GM12878 (cell line): ENCODE measurements around the gene STPG3. TPM values are rescaled to one million over a fixed set of nuclear protein-coding genes. Genes with fewer than 3 reads are reported as not detected.

Experiments used
- ASH2L ChIP-seq: fragments of 300-600, 200-600 bp; sonication (generic); IDR thresholded peaks from 2 replicates; pipeline ENCODE4 v1.6.1; 2017; ENCODE audit warnings: low read depth, mild to moderate bottlenecking, borderline replicate concordance
- ATF3 ChIP-seq: IDR thresholded peaks from 2 replicates; pipeline ENCODE4 v1.6.1; 2011; ENCODE audit warnings: low read depth, mild to moderate bottlenecking, low read length, moderate library complexity, borderline replicate concordance; ENCODE audit errors: extremely low read depth
- CEBPB ChIP-seq, 2 experiments: fragments of 150-350 bp in 1 of 2; IDR thresholded peaks; 2 replicates each; pipeline ENCODE4 v1.6.1; 2012 to 2014; ENCODE audit warnings: low read depth in 2 of 2, low read length in 2 of 2, borderline replicate concordance in 1 of 2, inconsistent platforms in 1 of 2
- CHD4 ChIP-seq: fragments of 200-600 bp; sonication (generic); IDR thresholded peaks from 2 replicates; pipeline ENCODE4 v1.6.1; 2016; ENCODE audit warnings: mild to moderate bottlenecking
- CREB1 ChIP-seq: IDR thresholded peaks from 2 replicates; pipeline ENCODE4 v1.6.1; 2012; ENCODE audit warnings: low read depth, mild to moderate bottlenecking, inconsistent platforms
- EZH2 ChIP-seq: IDR thresholded peaks from 2 replicates; pipeline ENCODE4 v1.6.1; 2012; ENCODE audit warnings: low read depth, mild to moderate bottlenecking, control low read depth, inconsistent platforms, low read length, borderline replicate concordance; ENCODE audit not compliant: control insufficient read depth
- KLF5 ChIP-seq: fragments of 450-650 bp; IDR thresholded peaks from 2 replicates; pipeline ENCODE4 v1.6.1; 2014; ENCODE audit warnings: mild to moderate bottlenecking; ENCODE audit not compliant: partially characterized antibody
- RUNX3 ChIP-seq: IDR thresholded peaks from 2 replicates; pipeline ENCODE4 v1.6.1; 2012; ENCODE audit warnings: low read length, inconsistent platforms
- SIN3A ChIP-seq: IDR thresholded peaks from 2 replicates; pipeline ENCODE4 v1.6.1; 2012; ENCODE audit warnings: low read depth, low read length, improper control_type of control experiment
- ZBTB40 ChIP-seq: fragments of 450-650 bp; IDR thresholded peaks from 2 replicates; pipeline ENCODE4 v1.6.1; 2016; ENCODE audit warnings: mild to moderate bottlenecking, moderate library complexity, borderline replicate concordance
- polyA plus RNA-seq, 11 experiments: library from polyadenylated mRNA; depleted of rRNA in 4 of 11; unstranded in 6 of 11; stranded (reverse) in 5 of 11; fragments of >200 nt; fragmentation: Nextera tagmentation in 4 of 11; fragmentation: Illumina TruSeq in 1 of 11; extraction: Ambion mirVana in 4 of 11; extraction: Trizol in 1 of 11; gene quantifications; 1 replicate in 1 of 11; 2 replicates in 10 of 11; pipeline versions ENCODE4 v1.2.1 to v1.2.3, GENCODE V29; 2011 to 2016; ENCODE audit warnings: inconsistent platforms in 2 of 11, missing spikeins in 2 of 11, low read depth in 1 of 11
- total RNA-seq, 4 experiments: library from RNA; depleted of rRNA in 3 of 4; stranded (reverse); fragments of >200 nt in 3 of 4; fragmentation: Illumina TruSeq in 1 of 4; extraction: Trizol in 1 of 4; gene quantifications; 2 replicates each; pipeline versions ENCODE4 v1.2.1 to v1.2.3, GENCODE V29; 2013 to 2021
- TF ChIP-seq, protein P1 (sequence below): fragments of 450-650 bp; IDR thresholded peaks from 2 replicates; pipeline ENCODE4 v1.6.1; 2017; ENCODE audit warnings: low read depth, mild to moderate bottlenecking, moderate library complexity
- TF ChIP-seq, protein P2 (sequence below): fragments of 450-650 bp; IDR thresholded peaks from 2 replicates; pipeline ENCODE4 v1.6.1; 2014; ENCODE audit warnings: mild to moderate bottlenecking
- TF ChIP-seq, protein P3 (sequence below): fragments of 450-650 bp; IDR thresholded peaks from 2 replicates; pipeline ENCODE4 v1.6.1; 2017; ENCODE audit warnings: mild to moderate bottlenecking, moderate library complexity
- TF ChIP-seq, protein P4 (sequence below), 3 experiments: IDR thresholded peaks in 2 of 3; conservative IDR thresholded peaks in 1 of 3; 2 replicates each; pipeline ENCODE4 v1.5.1; 2011; ENCODE audit warnings: low read depth in 3 of 3, low read length in 3 of 3, mild to moderate bottlenecking in 3 of 3, control low read depth in 2 of 3, moderate library complexity in 2 of 3, inconsistent platforms in 1 of 3, mixed read lengths in 1 of 3; ENCODE audit not compliant: control insufficient read depth in 2 of 3, insufficient read depth in 1 of 3; ENCODE audit errors: extremely low read depth in 1 of 3

STPG3 gene
- total and polyA plus RNA-seq, 10 of the 15 experiments (the other 5 are each of a cell fraction or from before 2014, with no cell fraction given): not detected

DNA sequence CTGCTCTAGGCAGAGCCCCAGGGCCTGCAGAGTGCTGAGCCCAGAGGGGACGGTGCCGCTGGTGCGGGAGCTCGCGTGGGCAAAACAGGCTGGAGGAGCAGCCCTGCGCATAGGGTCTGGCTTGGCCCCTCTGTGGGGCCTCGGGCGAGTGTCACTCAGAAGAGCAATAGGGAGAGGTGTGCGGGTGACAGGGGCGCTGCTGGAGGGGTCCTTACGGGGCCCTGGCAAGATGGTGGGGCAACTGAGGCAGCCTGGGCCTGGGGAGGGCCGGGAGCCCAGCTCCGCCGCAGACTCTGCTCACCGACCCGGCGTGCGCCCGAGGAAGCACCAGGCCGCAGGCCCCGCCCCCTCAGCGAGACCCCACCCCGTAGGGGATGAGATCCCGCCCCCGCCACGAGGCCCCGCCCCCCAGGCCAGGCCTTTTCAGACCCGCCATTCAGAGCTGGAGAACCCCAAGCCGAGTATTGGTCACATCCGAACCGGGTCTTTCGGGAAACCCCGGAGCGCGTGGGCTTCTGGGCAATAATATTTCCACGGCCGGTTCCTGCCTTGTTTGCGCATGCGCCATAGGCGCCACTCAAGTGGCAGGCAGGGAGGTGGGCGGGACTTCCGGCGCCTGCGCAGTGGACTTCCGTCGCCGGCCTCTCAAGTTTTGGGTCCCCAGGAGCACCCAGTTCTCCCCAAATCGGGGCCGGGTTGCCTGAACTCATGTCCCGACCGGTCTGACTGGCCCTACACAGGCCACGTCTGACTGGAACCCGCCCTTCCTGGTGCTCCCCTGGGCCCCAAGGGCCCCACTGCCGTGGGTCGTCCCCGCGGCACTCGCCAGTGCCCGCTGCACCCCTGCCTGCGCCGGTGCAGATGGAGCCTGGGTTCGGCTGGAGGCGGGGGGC, 27.8 kb upstream of the STPG3 start (continued):
- TF ChIP-seq, protein P1, sequence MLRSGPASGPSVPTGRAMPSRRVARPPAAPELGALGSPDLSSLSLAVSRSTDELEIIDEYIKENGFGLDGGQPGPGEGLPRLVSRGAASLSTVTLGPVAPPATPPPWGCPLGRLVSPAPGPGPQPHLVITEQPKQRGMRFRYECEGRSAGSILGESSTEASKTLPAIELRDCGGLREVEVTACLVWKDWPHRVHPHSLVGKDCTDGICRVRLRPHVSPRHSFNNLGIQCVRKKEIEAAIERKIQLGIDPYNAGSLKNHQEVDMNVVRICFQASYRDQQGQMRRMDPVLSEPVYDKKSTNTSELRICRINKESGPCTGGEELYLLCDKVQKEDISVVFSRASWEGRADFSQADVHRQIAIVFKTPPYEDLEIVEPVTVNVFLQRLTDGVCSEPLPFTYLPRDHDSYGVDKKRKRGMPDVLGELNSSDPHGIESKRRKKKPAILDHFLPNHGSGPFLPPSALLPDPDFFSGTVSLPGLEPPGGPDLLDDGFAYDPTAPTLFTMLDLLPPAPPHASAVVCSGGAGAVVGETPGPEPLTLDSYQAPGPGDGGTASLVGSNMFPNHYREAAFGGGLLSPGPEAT: peak; percentile 68
- peak; percentile 81 for TF ChIP-seq RUNX3
- TF ChIP-seq, protein P2, sequence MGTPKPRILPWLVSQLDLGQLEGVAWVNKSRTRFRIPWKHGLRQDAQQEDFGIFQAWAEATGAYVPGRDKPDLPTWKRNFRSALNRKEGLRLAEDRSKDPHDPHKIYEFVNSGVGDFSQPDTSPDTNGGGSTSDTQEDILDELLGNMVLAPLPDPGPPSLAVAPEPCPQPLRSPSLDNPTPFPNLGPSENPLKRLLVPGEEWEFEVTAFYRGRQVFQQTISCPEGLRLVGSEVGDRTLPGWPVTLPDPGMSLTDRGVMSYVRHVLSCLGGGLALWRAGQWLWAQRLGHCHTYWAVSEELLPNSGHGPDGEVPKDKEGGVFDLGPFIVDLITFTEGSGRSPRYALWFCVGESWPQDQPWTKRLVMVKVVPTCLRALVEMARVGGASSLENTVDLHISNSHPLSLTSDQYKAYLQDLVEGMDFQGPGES: no peak
- TF ChIP-seq ASH2L: no peak
- TF ChIP-seq ZBTB40: peak; percentile 95
- TF ChIP-seq ATF3: no peak
- TF ChIP-seq EZH2: no peak
- TF ChIP-seq, protein P3, sequence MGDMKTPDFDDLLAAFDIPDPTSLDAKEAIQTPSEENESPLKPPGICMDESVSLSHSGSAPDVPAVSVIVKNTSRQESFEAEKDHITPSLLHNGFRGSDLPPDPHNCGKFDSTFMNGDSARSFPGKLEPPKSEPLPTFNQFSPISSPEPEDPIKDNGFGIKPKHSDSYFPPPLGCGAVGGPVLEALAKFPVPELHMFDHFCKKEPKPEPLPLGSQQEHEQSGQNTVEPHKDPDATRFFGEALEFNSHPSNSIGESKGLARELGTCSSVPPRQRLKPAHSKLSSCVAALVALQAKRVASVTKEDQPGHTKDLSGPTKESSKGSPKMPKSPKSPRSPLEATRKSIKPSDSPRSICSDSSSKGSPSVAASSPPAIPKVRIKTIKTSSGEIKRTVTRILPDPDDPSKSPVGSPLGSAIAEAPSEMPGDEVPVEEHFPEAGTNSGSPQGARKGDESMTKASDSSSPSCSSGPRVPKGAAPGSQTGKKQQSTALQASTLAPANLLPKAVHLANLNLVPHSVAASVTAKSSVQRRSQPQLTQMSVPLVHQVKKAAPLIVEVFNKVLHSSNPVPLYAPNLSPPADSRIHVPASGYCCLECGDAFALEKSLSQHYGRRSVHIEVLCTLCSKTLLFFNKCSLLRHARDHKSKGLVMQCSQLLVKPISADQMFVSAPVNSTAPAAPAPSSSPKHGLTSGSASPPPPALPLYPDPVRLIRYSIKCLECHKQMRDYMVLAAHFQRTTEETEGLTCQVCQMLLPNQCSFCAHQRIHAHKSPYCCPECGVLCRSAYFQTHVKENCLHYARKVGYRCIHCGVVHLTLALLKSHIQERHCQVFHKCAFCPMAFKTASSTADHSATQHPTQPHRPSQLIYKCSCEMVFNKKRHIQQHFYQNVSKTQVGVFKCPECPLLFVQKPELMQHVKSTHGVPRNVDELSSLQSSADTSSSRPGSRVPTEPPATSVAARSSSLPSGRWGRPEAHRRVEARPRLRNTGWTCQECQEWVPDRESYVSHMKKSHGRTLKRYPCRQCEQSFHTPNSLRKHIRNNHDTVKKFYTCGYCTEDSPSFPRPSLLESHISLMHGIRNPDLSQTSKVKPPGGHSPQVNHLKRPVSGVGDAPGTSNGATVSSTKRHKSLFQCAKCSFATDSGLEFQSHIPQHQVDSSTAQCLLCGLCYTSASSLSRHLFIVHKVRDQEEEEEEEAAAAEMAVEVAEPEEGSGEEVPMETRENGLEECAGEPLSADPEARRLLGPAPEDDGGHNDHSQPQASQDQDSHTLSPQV: no peak
- TF ChIP-seq, protein P4, sequence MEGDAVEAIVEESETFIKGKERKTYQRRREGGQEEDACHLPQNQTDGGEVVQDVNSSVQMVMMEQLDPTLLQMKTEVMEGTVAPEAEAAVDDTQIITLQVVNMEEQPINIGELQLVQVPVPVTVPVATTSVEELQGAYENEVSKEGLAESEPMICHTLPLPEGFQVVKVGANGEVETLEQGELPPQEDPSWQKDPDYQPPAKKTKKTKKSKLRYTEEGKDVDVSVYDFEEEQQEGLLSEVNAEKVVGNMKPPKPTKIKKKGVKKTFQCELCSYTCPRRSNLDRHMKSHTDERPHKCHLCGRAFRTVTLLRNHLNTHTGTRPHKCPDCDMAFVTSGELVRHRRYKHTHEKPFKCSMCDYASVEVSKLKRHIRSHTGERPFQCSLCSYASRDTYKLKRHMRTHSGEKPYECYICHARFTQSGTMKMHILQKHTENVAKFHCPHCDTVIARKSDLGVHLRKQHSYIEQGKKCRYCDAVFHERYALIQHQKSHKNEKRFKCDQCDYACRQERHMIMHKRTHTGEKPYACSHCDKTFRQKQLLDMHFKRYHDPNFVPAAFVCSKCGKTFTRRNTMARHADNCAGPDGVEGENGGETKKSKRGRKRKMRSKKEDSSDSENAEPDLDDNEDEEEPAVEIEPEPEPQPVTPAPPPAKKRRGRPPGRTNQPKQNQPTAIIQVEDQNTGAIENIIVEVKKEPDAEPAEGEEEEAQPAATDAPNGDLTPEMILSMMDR (IDR thresholded peaks at IDR 0.05 in 2 of 3, conservative IDR thresholded peaks at IDR 0.05 in 1 of 3; ENCODE audit: control insufficient read depth in 2 of 3, extremely low read depth in 1 of 3, insufficient read depth in 1 of 3, low read depth in 3 of 3, low read length in 3 of 3): no peak
- TF ChIP-seq KLF5: peak; percentile 28
- TF ChIP-seq SIN3A: peak; percentile 47
- TF ChIP-seq CREB1: peak; percentile 65
- TF ChIP-seq CHD4: no peak
- no peak for TF ChIP-seq CEBPB (IDR thresholded peaks at IDR 0.05; ENCODE audit: borderline replicate concordance in 1 of 2, low read depth in 2 of 2, low read length in 2 of 2)
